Neural progenitor cell (in vitro differentiated cells): ENCODE measurements around the gene TENM3.

Experiments used
- CTCF ChIP-seq: fragments of 200-600 bp; sonication (generic); IDR thresholded peaks from 2 replicates; pipeline ENCODE4 v1.5.1; 2017; ENCODE audit warnings: antibody characterized with exemption, mild to moderate bottlenecking
- EZH2 ChIP-seq: fragments of 200-600 bp; sonication (generic); IDR thresholded peaks from 2 replicates; pipeline ENCODE4 v1.6.1; 2017; ENCODE audit warnings: antibody characterized with exemption, mild to moderate bottlenecking, moderate library complexity
- EZH2phosphoT487 ChIP-seq: fragments of 200-600 bp; sonication (generic); IDR thresholded peaks from 2 replicates; pipeline ENCODE4 v1.6.1; 2017; ENCODE audit warnings: antibody characterized with exemption

DNA sequence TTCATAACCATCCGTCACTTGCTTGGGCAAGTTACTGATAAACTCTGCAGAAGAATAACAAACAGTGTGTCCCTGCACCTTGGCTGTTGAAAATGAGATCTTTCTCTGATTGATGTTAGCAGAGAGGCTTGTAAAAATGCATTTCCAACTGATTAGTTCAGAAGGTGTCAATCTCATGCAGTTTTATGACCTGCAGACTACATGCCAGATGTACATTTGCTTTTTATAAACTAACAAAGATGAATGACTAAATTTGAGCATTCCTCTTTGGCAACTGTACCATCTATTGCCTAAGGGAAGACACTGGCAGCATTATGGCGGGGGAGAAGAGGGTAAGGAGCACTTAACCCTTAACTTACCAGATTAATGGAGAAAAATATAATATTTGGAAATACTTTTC, 481.2 kb downstream of the TENM3 start:
- no peak for TF ChIP-seq CTCF
- no peak for TF ChIP-seq EZH2
- TF ChIP-seq EZH2phosphoT487 = no peak
